Activated CD4-positive, alpha-beta T cell treated with anti-CD3 and anti-CD28 coated beads, Interleukin-10, Interleukin-2, amounts not matched to agents 100 ng/mL and 50 ng/mL, durations not matched to agents 16 hours and 8 hours (primary cell): ENCODE results near the gene DNAJC24.
A peak's percentile ranks its signal among the peaks of the same experiment; 100 is the strongest.
"Not testable (repeated sequence)": the region's sequence is repeated elsewhere in the genome, so short reads cannot be mapped to it uniquely, and the experiment has no call there.

Source experiments
- DNase-seq: peaks from one replicate; pipeline ENCODE4 v3.0.0-alpha.2; 2020

Gene DNAJC24, protein sequence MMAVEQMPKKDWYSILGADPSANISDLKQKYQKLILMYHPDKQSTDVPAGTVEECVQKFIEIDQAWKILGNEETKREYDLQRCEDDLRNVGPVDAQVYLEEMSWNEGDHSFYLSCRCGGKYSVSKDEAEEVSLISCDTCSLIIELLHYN

DNA sequence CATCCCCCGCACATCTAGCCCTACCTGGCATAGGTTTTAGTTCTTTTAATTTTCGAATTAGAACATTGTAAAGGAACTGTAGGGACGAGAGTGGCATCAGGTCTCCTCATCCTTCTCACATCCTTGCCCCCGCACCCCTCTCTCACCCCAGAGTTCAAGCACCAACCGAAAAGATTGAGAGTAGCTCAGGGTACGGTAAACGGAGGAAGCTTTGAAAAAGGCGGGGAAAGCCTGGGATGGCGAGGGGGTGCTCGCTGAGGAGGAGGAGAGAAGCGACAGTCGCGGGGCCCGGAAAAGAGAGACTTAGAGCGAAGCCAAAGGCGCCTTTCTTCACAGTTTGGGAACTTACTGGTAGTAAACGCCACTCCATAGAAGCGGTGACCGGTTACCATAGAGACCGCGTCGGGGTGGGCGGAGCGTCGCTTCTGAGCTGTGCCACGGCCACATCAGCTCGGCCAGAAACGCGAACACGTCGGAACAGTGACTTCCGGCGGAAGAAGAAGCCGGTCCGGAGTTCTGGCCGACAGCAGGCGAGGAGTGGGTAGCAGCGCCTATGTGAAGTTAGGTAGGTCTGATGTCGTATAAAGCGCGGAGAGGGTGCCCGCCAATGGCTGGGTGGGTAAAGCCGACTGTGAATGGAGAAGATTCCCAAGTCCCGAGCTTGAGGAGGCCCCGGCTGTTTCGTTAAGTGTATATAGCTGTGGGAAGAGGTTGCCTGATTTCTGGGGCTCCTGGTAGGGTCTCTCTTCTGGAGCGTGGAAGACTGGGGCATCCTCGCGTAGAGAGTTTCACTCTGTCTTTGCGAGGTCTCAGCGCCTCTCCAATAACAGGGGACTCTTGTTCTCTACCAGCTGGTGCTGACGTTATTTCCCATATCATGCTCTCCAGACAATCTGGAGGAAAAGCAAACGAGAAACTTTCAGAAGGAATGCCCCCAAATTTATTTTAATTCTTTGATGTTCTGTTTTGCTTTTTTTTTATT is at the start of gene DNAJC24, which contains the start of gene DCDC1:
Gene DNAJC24 (plus strand): TSS at position 513 of the 982 bp plus-strand sequence. CDS start 889 bp downstream, outside the sequence.
Gene DCDC1 (minus strand): TSS at position 392 of the 982 bp plus-strand sequence. CDS start 41,459 bp downstream, outside the sequence.
- DNase-seq, result peak; percentile 94

DNA sequence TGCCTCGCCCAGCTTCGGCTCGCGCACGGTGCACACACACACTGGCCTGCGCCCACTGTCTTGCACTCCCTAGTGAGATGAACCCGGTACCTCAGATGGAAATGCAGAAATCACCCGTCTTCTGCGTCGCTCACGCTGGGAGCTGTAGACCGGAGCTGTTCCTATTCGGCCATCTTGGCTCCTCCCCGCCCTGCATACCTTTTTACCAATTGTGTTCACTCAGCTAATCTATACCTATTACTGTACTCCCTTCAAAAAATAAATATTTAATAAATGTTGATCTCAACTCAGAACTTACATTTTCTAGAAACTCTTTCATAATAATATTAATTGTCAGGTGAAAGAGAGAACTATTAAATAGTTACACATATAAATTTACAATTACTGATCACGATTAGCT is 48.2 kb upstream of the DNAJC24 start:
- not testable (repeated sequence) for DNase-seq

DNA sequence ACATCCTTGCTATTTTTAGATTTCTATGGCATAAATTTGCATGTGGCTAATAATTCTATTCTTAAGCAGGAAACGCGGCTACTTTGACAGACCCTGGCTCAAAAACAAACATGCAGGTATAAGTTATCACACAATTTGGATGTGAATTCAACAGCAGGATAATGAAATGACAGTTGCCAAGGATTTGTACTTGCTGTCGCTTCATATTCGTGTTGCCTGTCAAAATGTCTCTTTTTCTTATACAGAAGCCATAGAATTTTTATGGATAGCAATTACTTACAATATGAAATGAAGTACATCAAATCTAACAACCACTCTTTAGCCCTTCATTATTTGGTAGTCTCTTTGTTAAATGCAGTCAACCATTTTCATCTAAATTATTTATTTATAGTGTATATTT is 46.5 kb upstream of the DNAJC24 start:
- no peak for DNase-seq

DNA sequence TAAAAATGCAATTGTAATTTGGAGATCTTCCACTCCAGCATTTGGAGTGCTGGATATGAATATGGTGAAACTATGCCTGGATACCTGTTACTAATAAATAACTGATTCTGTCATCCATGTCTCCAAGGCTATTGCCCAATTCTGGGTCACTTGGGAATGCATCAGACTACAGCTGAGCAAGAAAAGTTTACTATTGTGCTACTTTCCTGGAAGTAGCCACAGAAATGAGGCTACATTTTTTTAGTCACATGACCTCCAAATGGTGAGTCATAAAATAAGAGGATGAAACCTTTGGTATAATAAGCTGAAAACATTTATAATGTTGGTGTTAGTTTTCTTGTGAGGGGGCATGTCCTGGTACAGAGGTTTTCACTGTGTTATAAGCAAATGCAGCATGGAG is 44.5 kb upstream of the DNAJC24 start:
- DNase-seq, result no peak

DNA sequence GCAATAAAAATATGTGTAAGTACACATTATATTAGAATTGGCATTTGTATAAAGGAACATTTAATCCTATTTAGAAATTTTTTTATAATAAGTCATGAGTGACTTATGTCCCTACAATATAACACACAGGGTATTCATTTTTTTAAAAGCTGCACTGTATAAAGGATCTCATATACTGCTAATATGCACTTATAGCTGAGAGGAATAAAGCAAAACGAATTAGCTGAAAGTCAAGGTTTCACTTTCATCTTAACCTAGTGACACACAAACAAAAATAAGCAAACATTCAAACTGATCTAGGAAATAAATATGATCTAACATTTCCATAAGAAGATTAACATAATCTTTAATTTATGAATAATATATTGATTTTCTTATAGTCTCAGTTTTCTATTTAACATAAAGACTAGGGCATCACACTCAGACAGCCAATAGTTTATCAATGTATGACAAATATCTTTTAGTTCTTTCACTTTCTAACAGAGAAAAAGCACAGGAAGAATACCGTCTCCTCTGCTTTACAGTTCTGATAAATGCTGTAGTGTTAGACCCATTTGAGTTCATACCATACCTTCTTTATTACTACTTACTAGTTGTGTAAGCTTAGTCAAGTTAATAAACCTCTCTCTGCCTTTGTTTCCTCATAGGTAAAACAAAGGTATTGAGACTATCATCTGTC is 43.1 kb upstream of the DNAJC24 start:
- DNase-seq, result no peak

DNA sequence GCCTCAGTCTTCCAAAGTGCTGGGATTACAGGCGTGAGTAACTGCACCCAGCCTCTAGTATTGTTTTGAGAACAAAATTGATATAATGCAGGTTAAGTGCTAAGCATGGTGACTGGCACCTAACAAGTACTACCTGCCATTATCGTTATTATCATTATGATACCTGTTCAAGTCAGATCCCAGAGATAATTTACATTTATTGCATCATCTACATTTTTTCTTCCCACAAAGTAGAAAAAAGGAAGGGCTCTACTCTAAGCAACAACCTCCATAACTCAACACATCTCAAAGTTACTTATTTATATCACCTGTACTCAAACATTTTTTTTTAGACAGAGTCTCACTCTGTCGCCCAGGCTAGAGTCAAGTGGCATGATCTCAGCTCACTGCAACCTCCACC is 42.2 kb upstream of the DNAJC24 start:
- no peak for DNase-seq

DNA sequence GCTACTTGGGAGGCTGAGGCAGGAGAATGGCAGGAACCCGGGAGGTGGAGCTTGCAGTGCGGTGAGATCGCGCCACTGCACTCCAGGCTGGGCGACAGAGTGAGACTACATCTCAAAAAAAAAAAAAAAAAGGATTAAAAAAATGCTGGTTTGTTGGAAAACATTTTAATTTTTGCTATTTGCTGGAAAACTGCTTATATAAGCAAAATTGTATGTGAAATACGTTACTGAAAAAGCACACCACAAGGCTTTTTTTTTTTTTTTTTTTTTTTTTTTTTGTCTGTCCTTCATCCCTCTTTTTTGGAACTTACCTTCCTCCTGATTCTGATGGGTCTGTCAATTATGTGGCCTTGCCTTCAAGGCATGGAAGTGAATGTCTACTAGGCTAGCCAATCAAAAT is 41.0 kb upstream of the DNAJC24 start:
- DNase-seq, result no peak

DNA sequence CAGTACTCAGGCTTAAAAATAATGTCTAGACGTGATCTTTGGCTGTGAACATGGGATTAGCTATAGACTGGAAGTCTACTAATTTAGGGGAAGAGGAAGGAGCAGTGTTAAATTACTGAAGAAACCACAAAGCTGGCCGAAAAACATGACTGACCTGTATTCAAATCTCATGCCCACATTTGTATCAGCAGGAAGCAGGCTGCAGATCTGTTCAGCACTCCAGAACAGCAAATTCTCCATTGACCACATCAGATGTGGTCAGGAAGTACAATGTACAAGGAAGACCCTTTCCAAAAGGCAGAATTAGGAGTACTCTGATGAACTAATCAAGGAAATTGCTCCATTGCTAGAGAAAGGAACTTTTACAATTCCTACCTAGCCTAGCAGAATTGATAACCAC is 31.9 kb upstream of the DNAJC24 start:
- DNase-seq, result no peak

DNA sequence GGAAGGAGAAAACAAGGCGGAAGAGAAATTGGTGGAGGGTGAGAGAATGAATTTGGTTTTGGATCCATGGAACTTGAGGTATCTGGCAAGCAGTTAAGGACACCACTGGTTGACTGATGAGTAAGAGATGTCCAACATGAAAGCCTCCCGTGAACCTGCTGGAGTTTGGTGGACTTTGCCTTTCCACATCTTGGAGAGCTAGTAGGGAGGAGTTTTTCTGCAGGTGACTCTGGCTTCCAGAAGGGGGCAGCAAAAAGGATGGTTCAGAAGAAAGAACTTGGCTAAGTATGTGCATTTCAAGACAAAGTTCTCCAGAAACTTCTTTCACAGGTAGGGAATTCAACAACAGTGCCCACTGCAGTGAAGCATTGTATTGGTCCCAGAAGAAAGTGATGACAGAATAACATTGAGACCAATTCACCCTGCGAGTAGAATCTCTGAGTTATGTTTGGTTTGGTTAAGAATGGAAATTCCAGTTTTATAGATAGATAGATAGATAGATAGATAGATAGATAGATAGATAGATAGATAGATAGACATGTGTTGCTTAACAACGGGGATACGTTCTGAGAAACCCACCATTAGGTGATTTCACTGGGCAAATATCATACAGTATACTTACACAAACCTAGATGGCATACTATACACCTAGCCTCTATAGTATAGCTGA is 28.6 kb upstream of the DNAJC24 start:
- DNase-seq, result peak; percentile 27

DNA sequence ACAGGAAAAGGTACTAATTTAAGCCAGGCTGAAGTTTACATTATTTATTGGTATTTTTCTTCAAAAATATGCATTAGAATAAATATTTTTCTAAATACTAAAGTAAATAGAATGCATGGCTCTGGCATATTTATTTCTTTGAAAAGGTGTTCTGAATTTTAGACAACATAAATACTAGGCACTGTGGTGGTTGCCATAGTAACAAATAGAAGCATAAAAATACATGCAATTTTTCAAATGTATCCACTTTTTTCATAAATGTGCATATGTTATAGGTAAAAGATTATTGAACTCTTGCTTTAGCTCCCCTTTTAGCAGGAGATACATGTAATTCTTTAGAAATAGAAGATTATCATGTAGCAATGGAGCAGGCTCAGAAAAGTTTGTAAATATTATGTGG is 18.5 kb upstream of the DNAJC24 start:
- no peak for DNase-seq

DNA sequence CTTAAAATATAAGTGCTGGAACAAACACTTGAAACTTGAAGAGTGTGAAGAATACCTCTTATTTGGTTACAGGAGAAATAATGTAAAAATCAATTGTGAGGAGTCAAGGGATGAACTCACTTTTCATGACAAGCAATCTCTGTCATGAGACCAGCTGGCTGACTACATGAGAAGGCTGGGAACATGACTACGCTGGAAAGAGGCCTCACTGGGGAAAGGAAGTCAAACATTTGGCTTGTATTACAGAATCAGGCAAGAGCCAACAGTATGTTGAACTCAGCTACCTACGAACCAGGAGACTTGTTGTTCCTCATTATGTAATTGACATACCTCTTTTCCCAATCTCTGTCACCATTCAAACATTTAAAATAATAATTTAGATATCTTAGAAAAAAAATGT is 14.5 kb upstream of the DNAJC24 start:
- no peak for DNase-seq

DNA sequence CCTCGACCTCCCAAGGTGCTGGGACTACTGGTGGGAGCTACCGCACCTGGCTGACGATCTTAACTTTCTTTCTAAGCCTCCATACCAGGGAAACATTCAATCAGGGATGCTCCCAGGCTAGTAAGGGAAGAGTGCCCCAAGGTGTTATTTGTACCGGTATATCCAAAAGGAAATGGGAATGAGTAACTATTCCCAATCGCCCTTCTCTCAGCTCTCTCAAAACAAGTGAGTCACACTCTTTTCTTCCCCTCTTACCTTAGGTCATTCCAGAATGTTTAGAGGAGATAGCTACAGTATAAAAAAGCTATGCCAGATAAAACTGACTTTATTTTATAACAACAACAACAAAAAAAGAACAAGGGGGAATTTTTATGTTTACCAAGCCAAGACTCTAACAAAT is 13.8 kb upstream of the DNAJC24 start:
- DNase-seq, result no peak

DNA sequence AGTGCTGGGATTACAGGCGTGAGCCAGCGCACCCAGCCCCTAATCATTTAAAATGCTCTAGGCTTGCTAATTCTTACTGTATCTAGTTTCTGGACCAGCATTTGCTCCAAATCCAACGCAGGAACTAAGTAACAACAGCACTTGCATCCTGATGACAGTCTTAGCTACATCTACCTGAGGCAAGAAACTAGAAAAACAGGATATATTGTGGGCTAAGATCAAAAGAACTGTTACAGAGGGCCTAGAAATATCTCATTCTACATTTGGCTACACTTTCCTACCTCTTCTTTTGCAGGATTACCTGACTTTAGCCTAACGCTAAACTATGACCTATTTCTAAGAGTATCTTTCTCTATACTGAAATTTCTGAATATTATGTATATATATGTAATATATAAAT is 7.9 kb upstream of the DNAJC24 start:
- no peak for DNase-seq

DNA sequence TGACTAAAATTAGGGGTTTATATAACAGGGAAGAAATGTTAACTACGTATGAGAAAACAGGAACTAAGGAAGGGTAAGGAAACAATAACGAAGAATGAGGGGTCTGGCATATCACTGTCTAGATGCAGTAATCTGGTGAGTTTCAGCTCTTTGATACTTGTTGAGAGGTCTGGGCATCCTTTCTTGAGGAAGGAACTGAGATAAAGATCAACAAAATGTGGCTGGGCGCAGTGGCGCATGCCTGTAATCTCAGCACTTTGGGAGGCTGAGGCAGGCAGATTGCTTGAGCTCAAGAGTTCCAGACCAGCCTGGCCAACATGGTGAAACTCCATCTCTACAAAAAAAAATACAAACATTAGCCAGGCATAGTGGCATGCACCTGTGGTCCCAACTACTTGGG is 2.9 kb upstream of the DNAJC24 start:
- peak; percentile 16 for DNase-seq

DNA sequence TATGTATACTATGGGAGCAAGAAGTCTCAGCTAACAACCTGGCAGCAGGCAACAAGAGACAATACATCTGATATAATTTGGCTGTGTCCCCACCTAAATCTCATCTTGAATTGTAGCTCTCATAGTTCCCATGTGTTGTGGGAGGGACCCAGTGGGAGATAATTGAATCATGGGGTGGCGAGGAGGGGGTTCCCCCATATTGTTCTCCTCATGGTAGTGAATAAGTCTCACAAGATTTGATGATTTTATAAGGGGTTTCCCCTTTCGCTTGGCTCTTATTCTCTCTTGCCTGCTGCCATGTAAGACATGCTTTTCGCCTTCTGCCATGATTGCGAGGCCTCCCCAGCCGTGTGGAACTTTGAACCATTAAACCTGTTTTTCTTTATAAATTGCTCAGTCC is 6.2 kb downstream of the DNAJC24 start:
- no peak for DNase-seq

DNA sequence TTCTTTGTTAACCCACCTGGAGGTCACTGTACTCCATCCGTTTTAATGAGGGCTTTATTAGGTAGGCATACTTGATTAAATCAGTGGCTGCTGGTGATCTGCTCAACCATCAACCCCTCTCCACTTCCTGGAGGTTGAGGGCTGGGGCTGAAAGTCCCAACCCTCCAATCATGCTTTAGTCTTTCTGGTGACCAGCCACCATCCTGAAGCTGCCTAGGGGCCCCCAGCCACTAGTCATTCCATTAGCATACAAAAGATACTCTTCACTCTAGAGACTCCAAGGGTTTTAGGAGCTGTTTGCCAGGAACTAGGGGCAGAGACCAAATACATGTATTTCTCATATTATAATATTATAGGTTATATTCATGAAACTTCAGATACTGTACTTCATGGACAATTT is 13.5 kb downstream of the DNAJC24 start:
- DNase-seq, result no peak

DNA sequence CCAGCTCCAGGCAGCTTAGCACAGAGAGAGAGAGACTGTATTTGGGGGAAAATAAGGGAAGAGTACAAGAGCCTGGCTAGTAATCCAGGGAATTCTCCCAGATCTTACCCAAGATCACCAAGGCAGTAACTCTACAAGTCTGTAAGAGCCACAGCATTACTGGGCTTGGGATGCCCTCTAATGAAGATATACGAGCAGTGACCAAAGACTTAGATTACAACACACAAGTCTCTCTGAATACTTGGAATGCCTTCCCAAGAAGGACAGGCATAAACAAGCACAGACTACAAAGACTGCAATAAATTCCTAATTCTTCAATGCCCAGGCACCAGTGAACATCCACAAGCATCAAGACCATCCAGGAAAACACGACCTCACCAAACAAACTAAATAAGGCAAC is 17.7 kb downstream of the DNAJC24 start:
- DNase-seq, result no peak

DNA sequence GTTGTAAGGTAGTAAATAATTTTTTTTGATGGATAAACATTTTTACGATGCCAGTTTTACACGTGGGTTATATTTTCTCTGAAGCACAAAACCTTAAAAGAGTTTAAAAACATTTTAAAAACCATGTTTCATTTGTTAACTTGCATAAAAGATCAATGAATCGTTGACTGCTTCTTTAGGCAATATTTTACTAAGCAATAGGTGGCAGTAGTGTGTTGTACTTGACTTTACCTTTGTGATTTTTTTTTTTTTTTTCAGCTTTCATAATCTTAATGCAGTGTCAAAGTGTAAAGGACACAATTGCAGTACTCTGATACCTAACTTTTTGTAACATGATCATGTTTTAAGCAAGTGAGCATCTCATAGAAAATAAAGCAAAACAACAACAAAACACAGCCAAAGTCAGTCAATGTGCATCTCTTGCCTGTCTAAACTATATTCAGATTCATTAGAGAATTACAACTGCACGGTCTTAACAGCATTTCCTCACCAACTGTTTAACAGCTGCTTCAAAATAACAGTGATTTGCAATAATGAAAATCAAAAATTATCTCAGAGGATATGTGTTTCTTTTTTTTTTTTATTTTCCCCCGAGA is 27.7 kb downstream of the DNAJC24 start:
- peak; percentile 8 for DNase-seq

DNA sequence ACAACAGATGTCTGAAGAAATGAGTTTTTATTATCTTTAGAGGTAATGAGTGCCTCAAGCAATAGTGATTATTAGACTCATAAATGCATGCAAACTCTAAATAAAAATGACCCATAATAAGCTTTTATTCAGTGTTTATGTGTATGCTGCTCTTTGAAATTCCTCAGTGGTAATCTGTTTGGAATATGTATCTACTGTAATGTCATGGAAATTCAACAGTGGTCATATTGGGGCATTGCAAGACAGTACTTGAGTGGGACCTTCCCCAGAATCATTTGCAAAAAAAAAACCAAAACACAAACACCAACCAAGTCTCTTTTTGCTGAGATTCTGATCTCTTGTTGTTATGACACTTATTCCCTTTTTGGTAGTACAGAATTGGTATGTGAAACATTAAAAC is 35.0 kb downstream of the DNAJC24 start:
- DNase-seq, result no peak

DNA sequence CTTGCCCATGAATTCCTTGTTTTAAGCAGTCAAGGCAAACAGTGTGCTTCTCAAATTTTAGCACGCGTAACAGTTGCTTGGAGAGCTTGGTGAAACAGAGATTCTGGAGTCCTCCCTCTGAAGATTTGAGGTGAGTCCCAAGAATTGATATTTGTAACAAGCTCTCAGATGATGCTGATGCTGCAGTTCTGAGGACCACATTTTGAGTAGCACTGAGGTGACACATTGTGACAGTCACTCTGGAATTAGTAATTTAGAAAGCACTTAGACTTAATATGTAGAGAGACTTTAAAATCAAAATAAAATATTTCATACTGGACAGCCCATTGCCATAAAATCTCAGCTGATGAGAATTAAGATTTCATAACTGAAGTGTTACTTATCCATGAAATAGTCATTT is 38.5 kb downstream of the DNAJC24 start:
- DNase-seq, result peak; percentile 51

DNA sequence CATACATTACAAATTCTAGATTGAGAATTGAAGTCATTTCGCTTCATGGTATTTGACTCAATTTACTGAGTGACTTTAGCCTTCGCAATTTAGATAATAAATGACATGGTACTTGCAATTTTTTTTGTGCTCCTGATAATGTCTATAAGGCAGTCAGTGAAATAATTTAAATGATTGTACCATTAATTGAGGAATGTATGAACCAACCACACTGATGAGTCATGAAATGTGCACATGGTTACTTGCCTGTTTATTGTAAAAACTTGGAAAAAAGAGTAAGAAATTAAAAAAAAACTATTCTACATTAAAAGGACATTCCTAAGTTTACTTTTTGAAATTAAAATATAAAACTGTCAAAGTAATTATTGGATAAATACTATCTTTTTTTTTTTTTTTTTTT is 43.3 kb downstream of the DNAJC24 start:
- DNase-seq, result no peak

DNA sequence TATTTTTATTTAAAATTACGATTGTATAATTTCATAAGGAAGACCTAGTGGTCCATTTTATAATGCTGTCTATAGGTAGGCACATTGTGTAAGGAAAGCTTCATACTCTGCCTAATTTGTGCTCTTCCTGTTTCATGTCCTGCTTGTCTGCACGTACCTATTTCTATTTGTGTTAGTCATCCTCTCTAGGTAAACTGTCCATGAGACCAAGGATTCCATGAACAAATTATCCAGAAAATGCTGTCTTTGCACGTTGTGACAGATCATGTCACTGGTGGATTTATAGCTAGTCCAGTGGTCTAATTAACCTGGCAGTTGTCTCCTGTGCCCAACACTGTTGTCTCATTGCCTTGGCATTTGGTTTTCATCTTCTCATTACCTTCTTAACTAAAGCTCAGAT is 44.7 kb downstream of the DNAJC24 start:
- no peak for DNase-seq

DNA sequence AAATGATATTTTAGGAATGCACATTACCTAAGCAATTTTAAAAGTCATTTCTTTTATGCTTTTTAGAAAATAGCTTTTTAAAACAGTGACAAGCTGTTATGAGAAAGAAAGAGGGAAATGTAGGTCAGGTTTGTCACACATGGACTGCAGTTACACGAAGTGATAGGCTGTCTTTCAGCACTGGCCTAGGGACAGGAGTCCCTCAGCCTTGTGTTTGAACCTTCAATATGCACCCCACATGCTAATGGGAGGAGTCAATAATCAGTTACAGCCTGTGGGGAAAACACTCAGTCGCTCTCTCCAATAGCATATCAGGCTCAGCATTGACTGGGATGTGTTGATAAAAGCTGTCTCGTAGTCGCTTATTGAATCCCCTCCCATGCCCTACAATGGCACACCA is 45.8 kb downstream of the DNAJC24 start:
- DNase-seq, result no peak
